Activated CD4-positive, alpha-beta T cell treated with anti-CD3 and anti-CD28 coated beads for 4 hours (primary cell): ENCODE measurements around the gene SYT2.
A peak's percentile ranks its signal among the peaks of the same experiment; 100 is the strongest.
"Not testable (repeated sequence)": the region's sequence is repeated elsewhere in the genome, so short reads cannot be mapped to it uniquely, and the experiment has no call there.

Experiments used
- DNase-seq, 2 donors: peaks; one replicate each; pipeline ENCODE4 v3.0.0-alpha.2; 2020

SYT2 gene

DNA sequence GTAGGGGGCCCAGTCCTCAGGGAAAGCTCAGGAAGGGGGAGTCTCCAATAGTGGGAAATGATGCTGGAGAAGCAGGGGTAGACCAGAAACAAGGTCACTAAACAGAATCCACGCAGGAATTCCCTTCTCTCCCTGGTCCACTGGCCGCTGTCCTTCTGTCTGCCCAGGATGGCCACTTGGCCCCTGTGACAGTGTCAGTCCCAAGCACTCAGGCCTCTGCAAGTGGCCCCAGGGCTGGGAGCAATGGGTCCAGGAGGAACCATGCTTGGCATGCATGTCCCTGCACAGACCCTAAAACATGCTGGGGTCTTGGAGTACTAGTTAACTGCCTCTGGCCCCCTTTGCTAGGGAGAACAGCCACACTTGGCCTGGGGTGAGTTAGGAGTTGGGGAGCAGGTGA is 90.2 kb downstream of the SYT2 start:
- not testable (repeated sequence) for DNase-seq

DNA sequence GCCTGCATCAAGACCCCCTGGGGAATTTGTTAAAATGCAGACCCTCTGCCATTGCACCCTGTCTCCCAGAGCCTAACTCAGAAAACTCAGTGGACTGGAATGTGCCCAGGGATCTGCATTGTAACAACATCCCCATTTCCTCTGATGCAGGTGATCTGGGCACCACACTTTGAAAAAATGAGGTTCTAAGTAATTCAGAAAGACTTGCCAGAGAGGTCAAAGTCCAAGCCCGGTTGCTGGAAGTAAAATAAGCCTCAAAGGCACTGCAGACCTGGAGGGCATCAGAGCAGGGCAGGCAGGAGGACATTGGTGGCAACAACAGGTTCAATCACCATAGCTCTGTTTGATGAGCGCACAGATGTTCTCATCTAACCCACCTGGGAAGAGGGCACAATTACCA is 90.7 kb downstream of the SYT2 start:
- DNase-seq = no peak

DNA sequence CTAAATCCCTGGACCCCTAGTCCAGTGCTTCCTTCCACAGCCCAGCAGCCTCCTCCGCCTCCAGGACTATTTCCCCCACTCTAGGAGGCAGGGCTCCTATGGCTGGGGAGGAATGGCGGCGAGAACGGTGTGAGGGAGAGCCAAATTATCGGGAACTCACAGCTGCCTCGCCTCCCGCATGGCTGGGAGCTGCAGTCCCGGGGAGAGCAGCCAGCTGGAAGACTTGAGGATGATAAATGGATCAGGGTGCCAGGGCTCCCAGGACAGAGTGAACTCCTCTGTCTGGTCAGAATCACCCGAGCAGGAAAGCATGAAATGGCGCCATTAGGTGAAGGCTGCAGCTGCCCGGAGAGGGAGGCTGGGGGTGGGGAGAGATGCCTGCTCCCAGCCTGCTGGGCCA is 91.2 kb downstream of the SYT2 start:
- DNase-seq = not testable (repeated sequence)

DNA sequence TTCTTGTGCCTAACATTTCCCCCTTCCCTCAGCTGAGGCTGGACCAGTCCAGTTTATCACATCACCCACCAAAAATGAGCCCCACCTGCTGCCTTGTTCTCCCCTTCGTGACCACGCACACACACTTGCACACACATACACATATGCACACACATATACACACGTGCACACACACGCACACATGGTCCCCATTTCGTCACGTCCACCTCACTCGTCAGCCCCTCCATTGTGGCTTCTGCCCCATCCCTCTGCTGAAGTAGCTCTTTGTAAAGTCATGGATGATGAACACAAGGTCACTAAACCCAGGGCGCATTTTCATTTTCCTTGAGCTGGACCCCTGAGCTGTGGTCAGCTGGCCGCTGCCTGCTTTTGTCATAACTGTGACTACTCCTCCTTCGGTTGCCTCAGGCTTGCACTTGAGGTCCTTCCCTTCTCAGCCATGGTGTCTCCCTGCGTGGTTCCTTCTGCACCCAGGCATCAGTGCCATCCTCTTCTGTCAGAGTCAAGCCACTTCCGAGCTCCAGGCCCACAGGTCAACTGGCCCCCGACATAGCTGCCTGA is 93.8 kb downstream of the SYT2 start:
- no peak for DNase-seq

DNA sequence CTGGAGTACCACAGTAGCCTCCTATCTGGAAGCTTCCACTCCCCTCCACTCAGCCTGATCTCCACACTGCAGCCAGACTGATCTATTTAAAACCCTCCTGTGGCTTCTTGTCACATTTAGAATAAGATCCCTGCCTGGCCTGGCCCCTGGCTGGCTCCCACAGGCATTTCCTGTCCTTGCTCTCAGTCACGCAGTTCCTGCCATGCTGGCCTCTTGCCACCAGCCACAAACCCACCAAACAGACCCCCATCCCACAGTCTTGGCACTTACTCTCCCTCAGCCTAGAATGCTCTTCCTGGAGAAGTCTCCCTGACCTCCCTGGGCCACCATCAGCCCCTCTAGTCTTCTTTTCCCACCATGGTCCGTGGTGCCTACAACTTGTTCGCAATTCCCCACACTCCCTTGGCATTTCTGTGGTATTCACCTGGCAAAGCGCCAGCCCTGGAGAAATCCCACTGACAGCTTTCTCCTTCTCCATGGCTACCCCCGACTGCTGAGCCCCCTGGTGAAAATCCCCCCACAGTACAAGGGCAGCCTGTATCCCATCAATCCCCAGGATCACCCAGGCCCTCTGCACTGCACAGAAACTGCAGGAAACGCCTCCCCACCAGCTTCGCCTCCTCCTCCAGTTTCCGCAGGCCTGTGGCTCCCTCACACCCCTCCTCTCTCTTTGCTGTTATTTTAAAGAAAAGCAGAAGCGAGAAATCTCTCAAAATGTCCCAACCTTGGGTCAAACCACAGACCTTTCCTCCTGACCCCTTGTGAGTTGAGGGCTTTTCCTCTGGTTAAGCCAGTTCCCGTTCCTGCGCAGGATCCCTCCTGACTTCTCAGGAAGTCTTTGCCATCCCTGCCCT is 94.5 kb downstream of the SYT2 start:
- no peak for DNase-seq

DNA sequence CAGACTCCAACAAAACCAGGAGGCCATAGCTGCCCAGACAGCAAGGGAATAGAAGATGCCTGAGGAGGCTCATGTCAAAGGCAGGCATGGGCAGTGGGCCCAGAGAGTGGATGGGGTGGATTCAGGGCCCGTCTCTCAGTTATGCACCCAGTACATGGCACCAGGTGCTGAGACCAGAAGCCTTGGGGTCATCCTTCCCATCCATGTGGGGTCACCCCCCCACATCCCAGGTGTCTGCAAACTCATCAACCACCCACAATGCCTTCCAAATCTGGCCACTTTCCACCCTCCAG is 95.1 kb downstream of the SYT2 start:
- not testable (repeated sequence) for DNase-seq

DNA sequence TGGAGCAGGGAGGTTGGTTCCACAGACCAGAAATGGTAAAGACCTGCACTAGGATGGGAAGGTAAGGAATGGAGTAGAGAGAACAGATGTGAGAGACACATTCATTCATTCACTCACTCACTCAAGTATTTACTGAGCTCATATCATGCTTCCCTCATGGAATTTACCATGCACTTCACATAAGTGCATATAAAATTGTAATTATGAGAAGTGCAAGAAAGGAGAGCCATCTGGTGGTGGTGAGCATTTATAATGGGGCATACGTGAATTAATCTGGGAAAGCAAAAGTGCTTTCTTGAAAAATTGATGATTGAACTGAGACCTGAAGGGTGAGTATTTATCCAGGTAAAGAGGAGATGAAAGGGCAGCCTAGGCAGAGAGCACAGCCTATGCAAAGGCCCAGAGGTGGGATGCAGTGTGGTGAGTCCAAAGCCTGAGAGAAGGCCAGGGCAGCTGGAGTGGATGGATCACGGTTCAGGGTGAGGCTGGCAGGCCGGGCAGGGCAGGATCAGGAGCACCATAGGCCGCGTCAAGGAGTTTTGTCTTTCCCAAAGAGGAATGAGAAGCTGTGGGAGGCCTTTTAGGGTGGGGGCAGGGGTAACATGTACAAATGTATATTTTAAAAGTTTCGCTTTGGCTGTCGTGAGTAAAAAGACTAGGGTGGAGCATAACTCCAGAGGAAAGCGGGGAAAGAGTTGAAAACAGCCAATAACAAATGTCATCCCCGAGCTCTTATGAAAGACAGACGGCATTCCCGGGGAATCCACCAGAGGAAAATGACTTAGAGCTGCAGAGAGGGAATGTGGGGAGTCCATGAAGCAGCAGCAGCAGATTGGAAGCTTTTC is 95.7 kb downstream of the SYT2 start:
- not testable (repeated sequence) for DNase-seq

DNA sequence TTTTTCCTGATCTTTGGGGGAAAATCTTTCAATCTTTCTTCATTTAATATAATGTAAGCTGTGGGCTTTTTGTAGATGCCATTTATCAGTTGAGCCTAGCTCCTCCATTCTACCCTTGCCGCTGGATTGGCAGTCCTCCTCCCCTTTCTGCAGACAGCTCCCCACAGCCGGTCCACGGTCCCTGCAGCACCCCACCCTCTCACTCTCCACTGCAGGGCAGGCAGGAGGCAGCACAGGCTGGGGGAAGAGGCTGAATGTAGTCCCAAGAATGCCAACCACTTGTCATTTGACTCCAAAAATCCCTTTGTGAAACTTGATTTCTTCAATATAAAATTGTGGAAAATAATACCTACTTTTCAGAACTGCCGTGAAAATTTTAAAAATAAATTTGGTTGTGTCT is 96.7 kb downstream of the SYT2 start:
- DNase-seq = no peak

DNA sequence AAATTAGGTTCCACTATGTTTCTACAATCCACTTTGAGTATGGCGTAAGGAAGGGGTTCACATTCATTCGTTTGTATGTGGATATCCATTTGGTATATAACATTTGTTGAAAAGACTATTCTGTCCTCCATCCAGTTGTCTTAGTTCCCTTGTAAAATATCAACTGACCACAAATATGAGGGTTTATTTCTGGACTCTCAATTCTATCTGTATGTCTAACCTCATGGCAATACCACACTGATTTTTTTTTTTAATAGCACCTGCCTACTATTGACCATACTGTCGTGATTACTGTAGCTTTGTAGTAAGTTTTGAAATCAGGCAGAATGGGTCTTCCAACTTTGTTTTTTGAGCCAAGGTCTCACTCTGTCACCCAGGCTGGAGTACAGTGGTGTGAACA is 98.2 kb downstream of the SYT2 start:
- not testable (repeated sequence) for DNase-seq

DNA sequence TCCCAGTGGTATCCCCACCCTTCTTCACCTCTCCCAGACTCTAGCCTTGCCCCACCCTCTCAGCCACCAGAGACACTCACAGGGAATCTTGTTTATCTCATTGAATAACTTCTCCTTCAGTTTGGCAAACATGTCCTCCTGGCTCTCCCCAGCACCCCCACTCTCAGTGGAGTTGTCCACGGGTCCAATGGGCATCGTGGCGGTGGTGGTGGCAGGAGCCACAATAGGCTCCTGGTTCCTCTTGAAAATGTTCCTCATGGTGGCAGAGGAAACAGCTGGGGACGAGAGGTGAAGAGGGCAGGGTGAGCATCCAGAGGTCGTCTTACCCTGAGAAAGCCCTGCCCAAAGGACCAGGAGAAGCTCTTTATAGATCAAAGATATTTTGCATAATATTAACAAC is 104.7 kb downstream of the SYT2 start:
- no peak for DNase-seq

DNA sequence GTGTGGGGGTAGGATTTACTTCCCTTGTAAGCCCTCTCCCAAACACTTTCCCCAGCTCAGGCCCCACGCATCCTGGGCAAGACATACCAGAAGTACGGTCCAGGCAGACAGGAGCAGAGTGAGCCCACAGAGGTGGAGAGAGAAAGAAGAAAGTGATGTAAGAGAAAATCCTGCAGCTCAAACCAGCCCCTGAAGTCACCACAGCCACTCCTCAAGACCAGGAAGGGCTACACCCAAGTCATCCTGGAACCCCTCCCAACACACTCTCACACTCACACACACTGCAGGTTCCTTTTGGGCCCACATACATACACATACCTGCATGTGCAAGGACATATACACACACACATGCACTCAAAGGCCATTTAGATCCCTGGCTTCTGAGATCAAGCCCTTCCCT is 106.8 kb downstream of the SYT2 start:
- no peak for DNase-seq

DNA sequence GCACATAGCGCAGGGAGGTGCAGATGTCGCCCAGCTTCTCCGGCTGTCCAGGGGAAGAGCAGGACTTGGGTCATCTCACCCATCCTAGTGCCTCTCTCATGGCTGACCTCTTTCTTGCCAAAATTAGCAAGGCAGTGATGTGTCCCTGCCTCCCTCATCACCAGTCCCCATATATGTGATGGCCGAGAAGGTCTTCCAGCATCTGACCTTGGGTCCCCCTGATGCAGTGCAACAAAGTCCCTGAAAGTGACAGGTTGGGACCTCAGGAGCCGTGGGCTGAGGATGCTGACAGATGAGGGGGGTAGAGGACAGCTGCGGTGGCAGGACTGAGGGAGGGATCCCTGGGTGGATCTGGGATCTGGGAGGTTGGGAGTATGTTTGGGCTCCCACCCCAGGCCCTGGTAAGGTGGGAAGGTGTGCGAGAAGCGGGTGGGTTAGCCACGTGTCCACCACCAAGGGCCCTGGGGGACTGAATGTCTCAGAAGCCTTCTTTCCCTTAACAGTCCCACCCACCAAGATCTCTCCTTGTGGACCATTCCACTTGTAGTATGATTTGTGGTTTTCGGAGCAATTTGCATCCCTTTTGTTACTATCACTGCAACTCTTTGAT is 109.7 kb downstream of the SYT2 start:
- no peak for DNase-seq

DNA sequence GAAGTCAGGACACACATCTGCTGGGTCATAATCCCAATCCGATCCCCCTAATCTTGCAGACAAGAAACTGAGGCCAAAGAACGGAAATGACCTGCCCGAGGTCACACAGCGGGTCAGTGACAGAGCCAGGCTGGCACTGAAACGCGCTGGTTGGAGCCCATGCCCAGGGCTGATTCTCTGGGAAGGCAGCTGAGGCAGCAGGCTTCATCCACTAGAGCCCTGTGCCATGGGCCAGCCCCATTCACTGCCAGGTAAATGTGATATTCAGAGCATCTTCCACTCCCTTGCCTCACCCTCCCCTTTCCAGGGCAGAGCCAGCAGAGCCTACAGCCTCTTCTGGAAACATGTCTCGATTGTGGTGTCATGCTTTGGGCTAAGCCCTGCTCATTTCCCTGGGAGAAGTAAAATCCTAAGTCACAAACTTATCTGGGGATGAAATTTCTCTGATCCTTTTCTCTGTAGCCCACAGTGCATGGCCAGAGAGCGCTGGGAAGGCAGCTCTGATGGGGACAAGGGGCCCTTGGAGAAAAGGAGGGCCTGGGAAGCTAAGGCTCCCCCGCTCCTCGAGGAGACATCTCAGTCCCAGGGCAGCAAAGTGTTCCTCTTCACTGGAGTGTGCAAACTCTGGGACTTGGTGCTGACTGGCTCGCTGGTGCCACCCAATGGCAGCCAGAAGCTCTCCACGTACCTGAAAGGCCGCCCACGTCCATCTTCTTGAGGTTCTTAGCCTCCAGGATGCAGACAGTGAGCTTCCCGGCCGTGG is 110.4 kb downstream of the SYT2 start:
- peak in 1 of 2 donors; percentile 18 for DNase-seq

DNA sequence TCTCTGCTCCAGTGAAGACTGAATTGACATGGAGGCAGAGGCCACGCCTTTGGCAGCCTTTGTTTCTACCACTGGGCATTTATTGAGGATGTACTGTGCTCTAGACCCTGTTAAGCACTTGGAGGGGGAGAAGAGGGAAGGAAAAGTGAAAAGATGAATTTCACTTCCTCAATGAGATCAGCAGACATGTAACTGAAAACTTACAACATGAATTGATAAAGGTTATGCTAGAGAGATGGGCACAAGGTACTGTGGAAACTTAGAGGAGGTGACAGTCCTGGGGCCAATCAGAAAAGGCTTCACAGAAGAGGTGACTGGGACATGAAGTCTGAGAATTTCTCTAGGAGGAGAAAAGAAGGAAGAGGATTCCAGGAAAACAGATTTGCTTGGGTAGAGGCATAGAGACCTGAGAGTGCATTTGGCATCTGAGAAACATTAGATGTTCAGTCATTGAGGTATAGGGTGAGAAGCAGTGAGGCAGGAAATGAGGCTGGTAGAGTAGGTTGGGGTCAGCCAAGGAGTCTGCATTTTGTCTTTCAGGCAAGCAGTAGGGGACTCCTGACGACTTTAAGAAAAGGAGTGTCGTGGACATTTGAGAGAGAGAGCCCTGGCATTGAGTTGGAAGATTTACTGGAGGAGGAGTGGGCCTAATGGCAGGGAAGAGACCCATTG is 113.0 kb downstream of the SYT2 start:
- DNase-seq = no peak

DNA sequence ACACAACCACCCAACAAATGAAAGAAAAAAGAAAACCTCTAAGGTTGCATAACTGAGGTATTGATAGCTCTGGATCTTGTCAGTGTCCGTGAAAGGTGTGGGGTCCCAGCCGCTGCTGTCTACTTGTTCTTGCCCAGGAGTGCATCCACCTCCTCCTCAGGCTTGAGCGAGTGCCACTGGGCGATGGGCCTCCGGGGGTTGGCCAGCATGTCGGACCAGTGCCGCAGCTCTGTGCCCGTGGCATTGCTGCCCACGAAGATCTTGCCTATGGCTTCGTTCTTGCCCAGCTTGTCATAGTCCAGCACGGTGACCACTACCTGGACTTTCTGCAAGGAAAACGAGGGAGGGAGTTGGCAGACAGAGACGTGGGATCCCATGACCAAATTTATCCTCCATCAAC is 113.6 kb downstream of the SYT2 start:
- DNase-seq = no peak

DNA sequence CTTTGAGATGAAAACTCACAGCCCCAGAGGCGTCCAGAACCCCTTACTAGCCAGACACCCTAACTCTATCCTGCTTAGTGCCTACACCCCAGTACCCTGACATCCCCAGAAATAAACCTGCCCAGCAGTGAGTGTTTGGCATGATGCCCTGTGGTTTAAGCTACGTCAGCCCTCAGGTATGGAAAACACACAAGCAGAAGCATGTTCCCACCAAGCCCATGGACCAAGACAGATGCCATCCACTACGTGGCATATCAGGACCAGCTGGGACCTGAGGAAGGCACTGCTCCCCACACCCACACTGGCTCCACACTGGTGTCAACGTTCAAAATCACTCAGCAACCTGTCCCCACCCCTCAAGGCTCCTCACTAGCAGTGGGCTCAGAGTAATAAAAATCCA is 116.4 kb downstream of the SYT2 start:
- DNase-seq = no peak

DNA sequence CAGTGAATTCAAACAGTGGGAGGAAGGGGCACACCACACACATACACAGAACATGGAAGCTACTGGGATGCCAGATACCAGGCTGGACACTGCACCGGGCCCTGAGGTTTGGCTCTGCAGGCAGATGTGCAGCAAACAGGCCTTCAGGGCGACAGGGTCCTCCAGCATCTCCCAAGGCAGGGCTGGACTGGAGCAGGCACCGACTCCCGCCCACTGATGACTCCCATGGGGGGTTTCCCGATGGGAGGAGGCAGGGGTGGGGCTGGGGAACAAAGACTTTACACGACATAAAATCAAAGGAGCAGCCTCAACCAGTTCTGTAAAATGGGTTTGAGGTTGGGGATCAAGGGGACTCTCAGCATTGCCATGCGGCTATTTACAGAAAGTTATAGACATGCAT is 118.1 kb downstream of the SYT2 start:
- DNase-seq = no peak

DNA sequence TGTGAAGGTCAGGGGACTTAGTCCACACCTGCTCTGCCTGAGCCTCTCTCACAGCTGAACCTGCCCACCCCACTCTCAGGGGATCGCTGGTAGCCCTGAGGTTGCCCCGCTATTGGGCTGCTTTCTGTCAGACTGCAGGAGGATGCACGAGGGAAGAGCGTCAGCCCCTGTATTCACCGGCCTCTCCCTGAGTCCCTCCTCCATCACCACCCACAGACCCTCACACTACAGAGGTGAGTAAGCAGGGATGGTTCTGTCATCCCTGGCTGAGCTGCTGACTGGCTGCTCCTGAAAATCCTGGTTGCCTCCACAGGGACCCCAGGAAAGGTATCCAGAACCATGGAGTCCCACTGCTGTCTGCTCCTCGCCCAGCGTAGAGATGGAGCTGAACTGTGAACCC is 118.7 kb downstream of the SYT2 start:
- no peak for DNase-seq

DNA sequence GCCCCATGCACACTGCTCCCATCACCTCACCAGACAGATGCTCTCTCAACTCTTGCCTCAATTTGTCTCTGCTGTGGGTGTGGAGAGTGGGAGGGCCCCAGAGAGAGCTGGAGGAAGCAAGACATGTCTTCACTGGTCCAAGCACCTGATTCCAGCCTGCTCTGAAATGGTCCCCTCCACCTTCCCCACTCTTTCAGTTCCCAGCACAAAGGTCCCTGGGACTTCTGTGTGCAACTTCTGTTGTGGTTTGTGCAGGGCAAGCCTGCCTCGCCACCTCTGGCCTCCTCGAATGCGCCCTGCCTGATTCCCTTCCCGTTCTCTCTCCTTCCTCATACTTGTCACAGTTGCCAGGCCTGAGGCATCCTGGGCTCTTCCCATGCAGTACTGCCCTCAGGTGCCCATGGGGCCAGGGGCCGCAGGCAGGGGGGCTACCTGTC is 119.3 kb downstream of the SYT2 start:
- DNase-seq = no peak

DNA sequence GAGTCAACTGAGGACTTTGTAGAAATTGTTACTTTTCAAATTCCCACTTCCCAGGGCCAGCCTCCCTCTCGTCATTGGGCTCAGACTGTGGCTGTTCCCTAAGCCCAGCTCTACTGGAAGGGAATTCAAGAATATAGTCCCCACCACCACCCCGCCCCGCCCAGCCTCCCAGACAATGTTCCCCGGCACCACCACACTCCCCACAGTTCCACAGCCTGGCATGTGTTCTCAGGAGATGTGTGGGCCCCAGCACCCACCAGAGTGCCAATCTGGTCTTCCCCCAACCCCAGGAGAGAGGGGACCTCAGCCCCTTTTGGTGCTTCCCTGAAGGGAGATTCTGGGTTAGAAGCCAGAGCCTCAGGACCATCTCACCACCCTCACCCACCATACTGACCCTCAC is 120.1 kb downstream of the SYT2 start:
- no peak for DNase-seq

DNA sequence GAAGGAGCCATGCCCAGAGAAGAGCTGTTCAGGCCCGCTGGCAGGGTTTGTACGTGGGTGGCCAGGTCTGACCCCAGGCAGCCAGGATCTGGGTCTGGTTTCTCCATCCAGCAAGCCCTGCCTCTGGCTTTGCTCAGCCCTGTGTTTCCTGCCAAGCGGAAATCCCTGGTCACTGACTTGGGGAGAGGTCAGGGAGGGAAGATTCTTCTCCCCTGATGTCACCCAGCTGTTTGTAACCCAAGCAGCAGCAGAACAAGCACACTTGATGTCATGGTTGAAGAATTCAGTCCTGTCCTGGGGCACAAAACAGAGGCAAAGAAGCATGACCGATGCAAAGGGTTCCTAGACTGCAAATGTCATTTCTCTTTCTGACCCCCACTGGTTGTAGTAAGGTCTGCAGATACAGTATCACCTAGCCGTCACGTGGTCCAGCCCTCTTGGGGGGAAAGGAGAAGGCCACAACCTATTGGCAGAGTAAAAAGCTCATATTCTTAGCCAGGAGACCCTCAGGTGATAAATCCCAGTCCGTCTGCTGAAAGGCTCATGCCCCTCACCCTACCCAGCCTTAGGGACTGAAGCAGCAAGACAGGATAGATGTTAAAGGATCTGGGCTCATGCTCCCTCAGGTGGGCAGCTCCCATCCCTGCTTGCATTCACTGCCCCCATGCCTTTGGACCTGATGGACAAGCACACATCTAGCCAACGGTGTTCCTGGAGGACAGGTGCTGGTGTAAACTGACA is 120.9 kb downstream of the SYT2 start:
- DNase-seq = no peak
